ENCODE measurements around the gene SOD1.

The SOD1 gene

GRCh38 chr21:31675960-31676359, 16.5 kb downstream of the SOD1 start:
- Histone ChIP-seq H3K9ac (no peak overlapping the region), H3K9me3 (ENCODE audit: control insufficient read depth, low read length) (no peaks in the 10 kb centered on the region), H3K27ac (no peak overlapping the region), H3K4me1 (no peaks in the 10 kb centered on the region), H3K4me3 (ENCODE audit: low read depth, low read length) (no peak overlapping the region), H2AFZ (no peak overlapping the region), H3K4me2 (ENCODE audit: low read length) (no peak overlapping the region), H3K36me3 (ENCODE audit: control insufficient read depth, insufficient read depth, low read length) (no peaks in the 10 kb centered on the region), H3K27me3 (ENCODE audit: control insufficient read depth, insufficient read depth, low read length) (no peaks in the 10 kb centered on the region), H3K79me2 (peaks cover 2% of the 10 kb centered on the region)
- TF ChIP-seq, protein P1, sequence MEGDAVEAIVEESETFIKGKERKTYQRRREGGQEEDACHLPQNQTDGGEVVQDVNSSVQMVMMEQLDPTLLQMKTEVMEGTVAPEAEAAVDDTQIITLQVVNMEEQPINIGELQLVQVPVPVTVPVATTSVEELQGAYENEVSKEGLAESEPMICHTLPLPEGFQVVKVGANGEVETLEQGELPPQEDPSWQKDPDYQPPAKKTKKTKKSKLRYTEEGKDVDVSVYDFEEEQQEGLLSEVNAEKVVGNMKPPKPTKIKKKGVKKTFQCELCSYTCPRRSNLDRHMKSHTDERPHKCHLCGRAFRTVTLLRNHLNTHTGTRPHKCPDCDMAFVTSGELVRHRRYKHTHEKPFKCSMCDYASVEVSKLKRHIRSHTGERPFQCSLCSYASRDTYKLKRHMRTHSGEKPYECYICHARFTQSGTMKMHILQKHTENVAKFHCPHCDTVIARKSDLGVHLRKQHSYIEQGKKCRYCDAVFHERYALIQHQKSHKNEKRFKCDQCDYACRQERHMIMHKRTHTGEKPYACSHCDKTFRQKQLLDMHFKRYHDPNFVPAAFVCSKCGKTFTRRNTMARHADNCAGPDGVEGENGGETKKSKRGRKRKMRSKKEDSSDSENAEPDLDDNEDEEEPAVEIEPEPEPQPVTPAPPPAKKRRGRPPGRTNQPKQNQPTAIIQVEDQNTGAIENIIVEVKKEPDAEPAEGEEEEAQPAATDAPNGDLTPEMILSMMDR (IDR thresholded peaks at IDR 0.05) = no peak

- H3K4me1 ChIP-seq = no peaks in the 10 kb centered on the region
- H3K79me2 ChIP-seq = peaks cover 2% of the 10 kb centered on the region
- no peak overlapping the region for H3K27ac ChIP-seq
- no peaks in the 10 kb centered on the region for H3K27me3 ChIP-seq (ENCODE audit: control insufficient read depth, insufficient read depth, low read length)
- no peak overlapping the region for H3K4me3 ChIP-seq (ENCODE audit: low read depth, low read length)
- no peak overlapping the region for H3K4me2 ChIP-seq (ENCODE audit: low read length)
- TF ChIP-seq, protein P1 (IDR thresholded peaks at IDR 0.05) = no peak
- no peak overlapping the region for H3K9ac ChIP-seq
- H3K9me3 ChIP-seq (ENCODE audit: control insufficient read depth, low read length) = no peaks in the 10 kb centered on the region
- H2AFZ ChIP-seq = no peak overlapping the region
- H3K36me3 ChIP-seq (ENCODE audit: control insufficient read depth, insufficient read depth, low read length) = no peaks in the 10 kb centered on the region
Observed at GRCh38 chr21:31677047-31677446, 17.6 kb downstream of the SOD1 start.

DNA sequence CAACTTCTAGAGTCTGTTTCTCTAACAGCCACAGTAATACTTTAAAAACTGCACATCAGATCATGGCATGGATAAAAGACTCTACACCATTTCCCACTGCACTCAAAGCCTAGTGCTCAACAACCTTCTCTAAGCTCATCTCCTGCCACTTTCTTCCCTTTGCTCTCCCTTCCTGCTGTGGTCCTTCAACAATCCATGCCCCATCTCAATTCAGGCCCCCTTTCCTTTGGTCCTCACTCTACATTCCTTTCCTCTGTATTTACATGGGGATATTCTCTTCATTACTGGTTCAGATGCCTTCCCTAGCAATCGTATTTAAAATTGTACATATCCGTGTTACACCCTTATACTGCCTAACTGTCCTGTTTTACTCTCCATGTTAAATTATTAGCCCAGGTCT, 19.0 kb downstream of the SOD1 start:
- H3K79me2 ChIP-seq = peaks cover 2% of the 10 kb centered on the region
- H3K9me3 ChIP-seq (ENCODE audit: control insufficient read depth, low read length) = no peaks in the 10 kb centered on the region
- no peak overlapping the region for H3K4me2 ChIP-seq (ENCODE audit: low read length)
- no peak overlapping the region for H2AFZ ChIP-seq
- H3K9ac ChIP-seq = no peak overlapping the region
- H3K27me3 ChIP-seq (ENCODE audit: control insufficient read depth, insufficient read depth, low read length) = no peaks in the 10 kb centered on the region
- H3K36me3 ChIP-seq (ENCODE audit: control insufficient read depth, insufficient read depth, low read length) = no peaks in the 10 kb centered on the region
- TF ChIP-seq, protein P1 (IDR thresholded peaks at IDR 0.05) = no peak
- no peak overlapping the region for H3K4me3 ChIP-seq (ENCODE audit: low read depth, low read length)
- H3K4me1 ChIP-seq = no peaks in the 10 kb centered on the region
- H3K27ac ChIP-seq = no peak overlapping the region

GRCh38 chr21:31682620-31683019, 23.1 kb downstream of the SOD1 start:
- no peak overlapping the region for H2AFZ ChIP-seq
- no peak overlapping the region for H3K4me2 ChIP-seq (ENCODE audit: low read length)
- TF ChIP-seq, protein P1 (IDR thresholded peaks at IDR 0.05) = no peak
- H3K9me3 ChIP-seq (ENCODE audit: control insufficient read depth, low read length) = no peaks in the 10 kb centered on the region
- no peaks in the 10 kb centered on the region for H3K27me3 ChIP-seq (ENCODE audit: control insufficient read depth, insufficient read depth, low read length)
- H3K36me3 ChIP-seq (ENCODE audit: control insufficient read depth, insufficient read depth, low read length) = no peaks in the 10 kb centered on the region
- no peak overlapping the region for H3K9ac ChIP-seq
- H3K4me3 ChIP-seq (ENCODE audit: low read depth, low read length) = no peak overlapping the region
- peaks cover 2% of the 10 kb centered on the region for H3K79me2 ChIP-seq
- no peaks in the 10 kb centered on the region for H3K4me1 ChIP-seq
- H3K27ac ChIP-seq = no peak overlapping the region

GRCh38 chr21:31683029-31683428, 23.5 kb downstream of the SOD1 start:
- H3K36me3 ChIP-seq (ENCODE audit: control insufficient read depth, insufficient read depth, low read length) = no peaks in the 10 kb centered on the region
- H3K27me3 ChIP-seq (ENCODE audit: control insufficient read depth, insufficient read depth, low read length) = no peaks in the 10 kb centered on the region
- H3K4me1 ChIP-seq = no peaks in the 10 kb centered on the region
- H3K9me3 ChIP-seq (ENCODE audit: control insufficient read depth, low read length) = no peaks in the 10 kb centered on the region
- no peak overlapping the region for H3K4me2 ChIP-seq (ENCODE audit: low read length)
- no peak overlapping the region for H3K4me3 ChIP-seq (ENCODE audit: low read depth, low read length)
- H3K9ac ChIP-seq = no peak overlapping the region
- no peak overlapping the region for H2AFZ ChIP-seq
- TF ChIP-seq, protein P1 (IDR thresholded peaks at IDR 0.05) = no peak
- peaks cover 2% of the 10 kb centered on the region for H3K79me2 ChIP-seq
- H3K27ac ChIP-seq = no peak overlapping the region

Measured in parathyroid adenoma (tissue), 2 donors.